Activated CD8-positive, alpha-beta memory T cell treated with anti-CD3 and anti-CD28 coated beads, Interleukin-2, amount 50 U/mL, for 24 hours (primary cell): ENCODE measurements around the gene WDFY4.

Experiments used
- DNase-seq: peaks from one replicate; pipeline ENCODE4 v3.0.0-alpha.2; 2020; ENCODE audit errors: extremely low read depth

WDFY4 gene

DNA sequence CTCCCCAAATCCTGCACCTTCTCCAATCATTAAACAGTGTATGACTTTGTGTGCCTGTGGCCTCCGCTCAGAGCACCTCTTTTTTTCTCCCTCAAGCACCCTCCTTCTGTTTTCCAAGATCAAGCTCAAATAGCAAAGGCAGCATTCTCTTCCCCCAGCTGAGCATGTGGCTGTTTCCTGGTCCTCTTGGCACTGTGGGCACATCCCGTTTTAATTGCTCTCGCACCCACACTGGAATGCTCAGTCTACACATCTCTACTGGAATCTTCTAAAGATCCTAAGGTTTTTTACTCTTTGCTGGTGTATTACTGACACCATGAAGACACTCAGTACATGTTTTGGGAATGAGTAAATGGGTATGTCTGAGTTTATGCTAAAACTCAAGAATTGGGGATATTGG lies 107.4 kb downstream of the WDFY4 start:
- DNase-seq, result no peak

DNA sequence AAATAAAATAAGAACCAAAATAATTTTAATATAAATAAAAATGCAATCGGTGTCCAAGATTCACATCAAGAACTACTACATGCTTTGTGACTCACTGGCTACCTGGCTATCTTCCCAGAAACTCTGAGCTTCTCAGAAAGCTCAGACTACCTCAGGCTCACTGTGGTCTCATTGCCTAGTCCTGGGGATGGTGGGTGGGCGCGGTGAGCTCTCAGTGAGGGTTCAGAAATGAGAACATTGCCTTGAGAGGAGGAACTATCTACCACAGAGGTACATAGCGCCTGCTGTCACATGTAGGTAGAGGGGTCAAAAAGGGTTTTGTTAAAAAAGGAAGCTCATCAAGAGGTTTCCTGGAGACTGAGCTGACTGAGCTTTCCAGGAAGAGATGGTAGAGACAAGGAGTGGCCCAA lies 108.0 kb downstream of the WDFY4 start:
- no peak for DNase-seq

DNA sequence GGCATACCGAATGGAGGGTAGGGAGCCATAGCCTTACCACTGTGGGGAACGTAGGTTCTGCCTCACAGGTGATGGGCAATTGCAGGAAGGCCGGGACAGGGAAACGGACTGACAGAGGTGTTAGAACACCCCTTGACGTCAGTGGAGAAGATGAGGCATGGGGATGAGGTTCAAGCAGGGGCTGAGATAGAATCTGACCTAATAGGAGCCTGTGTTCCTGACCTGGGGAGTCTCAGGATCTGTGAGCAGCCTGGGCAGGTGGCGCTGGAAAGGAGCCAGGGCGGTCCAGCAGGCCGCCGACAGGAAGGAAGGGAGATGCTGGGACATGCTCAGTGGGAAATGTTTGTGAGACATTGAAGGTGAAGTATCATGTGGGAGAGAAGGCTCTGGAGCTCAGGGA lies 109.4 kb downstream of the WDFY4 start:
- no peak for DNase-seq

DNA sequence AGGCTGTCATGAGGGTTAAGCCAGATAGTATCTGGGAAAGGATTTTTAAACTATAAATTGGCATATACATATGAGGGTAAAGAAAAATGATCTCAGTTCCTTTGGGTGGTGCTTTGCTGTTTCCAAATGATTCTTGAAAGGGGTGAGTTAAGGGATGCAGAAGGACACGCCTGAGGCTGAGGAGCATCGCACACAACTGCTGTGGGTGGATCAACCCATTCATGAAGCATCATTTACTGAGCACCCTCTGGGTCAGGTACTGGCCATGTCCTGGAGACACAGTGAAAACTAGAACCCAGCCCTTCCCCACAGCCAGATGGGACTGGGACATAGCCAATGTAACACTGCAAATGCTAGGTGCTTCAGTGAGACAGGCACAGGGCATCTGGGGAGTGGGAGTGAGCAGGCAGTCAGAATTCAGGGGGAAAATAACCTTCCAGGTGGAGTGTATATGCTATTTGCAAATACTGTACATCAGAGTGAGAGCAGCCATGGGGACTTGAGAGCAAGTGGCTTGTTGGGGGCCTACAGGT lies 112.1 kb downstream of the WDFY4 start:
- no peak for DNase-seq

DNA sequence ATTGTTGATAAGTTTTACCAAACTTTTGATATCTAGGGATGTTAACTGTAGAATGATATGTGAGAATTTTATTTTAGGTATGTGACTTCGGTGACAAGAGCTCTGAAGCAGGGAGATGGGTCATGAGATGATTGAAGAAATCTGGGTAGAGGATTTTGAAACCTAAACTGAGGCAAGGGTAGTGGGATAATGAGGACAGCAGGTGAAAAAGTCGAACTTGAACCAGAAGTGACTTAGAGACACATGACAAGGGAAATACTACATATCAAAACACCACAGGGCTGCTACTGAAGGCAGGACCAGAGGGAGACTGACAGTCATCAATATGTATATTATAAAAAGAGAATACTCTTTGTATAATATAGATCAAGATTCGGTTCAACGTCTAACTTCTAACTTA lies 113.2 kb downstream of the WDFY4 start:
- DNase-seq, result no peak

DNA sequence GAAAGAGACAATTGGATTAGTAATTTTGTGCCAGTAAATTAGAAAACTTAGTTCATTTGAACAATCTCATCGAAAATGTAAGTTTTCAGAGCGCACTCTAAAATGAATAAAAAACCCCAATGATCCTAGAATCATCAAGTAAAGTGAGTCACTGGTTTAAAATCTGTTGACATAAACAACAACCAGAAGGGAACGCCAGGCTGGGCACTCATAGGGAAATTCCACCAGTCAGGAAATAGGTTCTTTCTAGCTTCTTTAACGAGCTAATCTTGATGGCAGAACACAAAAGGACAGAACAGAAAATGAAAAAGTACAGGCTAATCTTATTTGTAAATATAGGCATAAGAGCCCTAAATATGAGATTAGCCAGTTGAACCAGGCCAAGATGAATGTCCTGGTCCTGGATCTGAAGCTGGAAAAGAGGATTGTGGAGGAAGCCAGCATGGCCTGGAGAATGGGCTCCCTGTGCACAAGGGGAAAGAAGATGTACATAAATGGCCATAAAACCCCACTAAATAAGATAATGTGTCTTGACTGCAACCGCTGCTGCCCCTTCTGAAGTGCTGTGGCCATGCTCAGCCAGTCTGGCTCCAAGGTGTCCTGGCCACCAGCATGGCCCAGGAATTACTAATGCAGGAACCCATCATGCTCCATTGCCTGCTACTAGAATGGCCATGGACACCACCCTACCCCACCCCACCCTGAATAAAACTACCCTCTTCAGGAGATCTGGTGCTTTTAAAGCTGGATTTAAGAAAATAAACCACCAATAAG lies 114.0 kb downstream of the WDFY4 start:
- no peak for DNase-seq

DNA sequence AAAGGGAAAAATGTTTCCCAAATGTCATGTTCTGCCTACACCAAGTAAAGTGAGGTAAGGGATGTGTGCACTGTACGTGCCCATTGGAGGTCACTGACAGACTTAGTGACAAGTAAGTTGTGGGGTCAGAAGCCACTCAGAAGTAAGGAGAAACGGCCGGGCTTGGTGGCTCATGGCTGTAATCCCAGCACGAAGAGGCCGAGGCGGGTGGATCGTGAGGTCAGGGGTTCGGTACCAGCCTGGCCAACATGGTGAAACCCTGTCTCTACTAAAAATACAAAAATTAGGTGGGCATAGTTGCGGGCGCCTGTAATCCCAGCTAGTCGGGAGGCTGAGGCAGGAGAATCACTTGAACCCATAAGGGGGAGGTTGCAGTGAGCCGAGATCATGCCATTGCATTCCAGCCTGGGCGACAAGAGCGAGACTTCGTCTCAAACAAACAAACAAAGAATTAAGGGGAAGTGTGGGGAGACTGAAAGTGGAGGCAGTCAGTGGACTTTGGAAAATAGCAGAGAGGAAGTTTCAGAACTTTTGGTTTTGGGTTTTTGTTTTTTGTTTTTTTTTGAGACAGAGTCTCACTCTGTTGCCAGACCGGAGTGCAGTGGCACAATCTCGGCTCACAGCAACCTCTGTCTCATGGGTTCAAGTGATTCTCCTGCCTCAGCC lies 114.8 kb downstream of the WDFY4 start:
- DNase-seq, result no peak

DNA sequence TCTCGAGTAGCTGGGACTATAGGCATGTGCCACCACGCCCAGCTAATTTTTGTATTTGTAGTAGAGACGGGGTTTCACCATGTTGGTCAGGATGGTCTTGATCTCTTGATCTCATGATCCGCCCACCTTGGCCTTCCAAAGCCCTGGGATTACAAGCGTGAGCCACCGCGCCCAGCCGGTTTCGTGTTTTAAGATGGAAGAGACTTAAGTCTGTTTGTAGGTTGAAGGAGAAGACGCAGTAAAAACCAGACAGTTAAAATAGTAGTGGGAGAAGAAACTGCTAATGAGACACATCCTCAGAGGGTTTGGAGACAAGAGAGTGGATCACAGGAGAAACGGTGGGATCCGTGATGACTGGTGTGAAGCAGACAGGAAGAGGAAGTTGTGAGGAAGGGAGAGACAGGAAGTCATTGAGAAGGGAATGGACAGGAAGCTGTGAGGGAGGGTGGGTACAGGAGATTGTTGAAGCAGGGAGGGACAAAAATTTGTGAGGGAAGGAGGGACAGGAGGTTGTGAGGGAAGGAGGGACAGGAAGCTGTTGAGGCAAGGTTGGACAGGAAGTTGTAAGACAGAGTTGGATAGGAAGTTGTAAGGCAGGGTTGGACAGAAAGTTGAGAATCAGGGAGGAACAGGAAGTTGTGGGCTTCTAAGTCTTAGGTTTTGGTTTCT lies 115.5 kb downstream of the WDFY4 start:
- DNase-seq, result no peak

DNA sequence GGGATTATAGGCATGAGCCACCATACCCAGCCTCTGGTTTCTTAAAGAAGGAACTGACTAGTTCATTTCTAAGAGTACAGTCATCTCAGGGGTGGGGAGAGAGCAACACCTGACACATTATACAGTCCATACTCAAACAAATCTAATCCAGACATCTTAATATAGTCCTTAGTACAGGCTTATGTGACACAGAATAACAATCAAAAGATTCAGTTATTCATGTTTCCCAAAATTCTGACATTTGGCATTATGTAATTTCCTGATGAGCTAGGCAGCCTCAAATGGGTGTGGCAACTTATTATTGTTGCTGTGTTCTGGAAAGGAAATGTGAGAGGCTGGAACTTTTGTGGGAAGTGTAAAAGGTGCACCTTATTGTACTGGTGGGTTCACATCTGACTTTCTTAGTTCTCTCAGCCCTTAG lies 116.3 kb downstream of the WDFY4 start:
- DNase-seq, result no peak

DNA sequence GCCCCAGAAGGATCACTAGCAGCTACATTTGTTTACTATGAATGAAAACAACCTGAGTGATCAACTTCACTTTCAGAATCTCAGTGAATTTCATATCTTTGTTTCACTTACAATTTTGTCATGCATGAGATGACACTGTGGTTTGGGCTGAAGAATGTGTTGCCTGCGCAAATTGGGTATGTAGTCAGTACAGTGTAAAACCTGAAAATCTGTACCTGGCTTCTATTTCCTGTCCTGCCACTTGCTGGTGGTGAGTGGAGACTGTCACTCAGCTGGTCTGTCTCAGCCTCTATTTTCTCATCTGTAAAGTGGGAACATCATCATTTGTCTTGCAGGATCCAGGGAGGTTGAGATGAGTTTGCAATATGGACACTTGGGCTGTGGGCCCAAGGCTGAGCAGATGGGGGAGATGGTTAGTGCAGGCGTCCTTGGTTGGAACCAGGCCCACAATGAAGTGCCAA lies 118.0 kb downstream of the WDFY4 start:
- DNase-seq, result no peak

DNA sequence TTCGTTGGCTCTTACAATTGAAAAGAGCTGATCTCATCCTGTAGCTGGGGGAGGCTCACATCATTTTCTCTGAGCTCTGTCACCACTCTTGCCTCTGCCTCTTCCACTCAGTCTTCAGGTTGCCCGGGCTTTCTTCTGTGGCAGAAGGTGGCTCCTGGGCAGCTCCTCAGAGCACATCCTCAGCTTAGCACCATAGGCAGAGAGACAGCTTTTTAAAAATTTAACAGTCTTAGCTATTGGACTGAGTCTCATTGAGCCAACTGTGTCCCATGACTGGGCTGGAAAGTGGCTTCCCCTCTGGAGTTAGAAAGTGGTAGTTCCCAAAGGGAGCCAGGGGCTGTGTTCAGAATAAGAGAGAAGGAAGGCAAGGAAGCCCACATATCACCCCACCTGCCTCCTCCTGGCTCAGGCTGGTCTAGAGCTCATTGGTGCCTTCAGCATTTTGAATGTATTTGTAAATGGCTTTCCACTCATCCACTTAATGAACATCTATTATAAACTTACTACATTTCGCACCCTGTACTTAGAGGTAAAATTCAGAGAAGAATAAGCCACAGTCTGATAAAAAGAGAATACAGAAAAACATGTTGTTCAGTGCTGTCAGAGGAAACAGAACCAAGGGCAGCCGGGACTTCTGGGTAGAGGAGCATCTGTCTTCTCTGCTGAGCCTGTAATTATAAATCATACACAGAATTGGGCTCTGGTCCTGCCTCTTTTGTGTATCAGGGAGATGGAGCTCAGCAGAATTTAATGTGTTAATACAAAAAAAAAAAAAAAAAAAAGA lies 119.3 kb downstream of the WDFY4 start:
- no peak for DNase-seq

DNA sequence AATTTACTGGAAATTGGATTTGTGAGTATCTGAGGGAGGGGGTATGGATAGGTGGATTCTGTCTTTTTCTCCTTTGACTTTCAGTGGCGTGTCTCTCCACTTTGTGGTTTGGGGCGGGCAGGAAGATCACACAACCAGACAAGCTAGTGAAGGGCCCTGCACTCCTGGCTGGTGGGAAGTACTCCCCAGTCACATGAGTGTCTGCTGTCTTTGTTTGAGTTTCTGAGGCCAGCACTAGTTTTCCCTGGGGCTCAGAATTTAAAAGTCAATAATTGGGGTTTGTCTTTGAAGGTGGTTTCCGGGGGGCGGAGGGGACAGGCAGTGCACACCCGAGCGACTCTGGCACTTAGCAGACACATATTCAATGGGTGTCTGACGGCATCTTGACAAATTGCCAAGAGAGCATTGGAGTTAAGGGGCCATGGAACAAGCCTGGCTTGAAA lies 120.1 kb downstream of the WDFY4 start:
- DNase-seq, result no peak

DNA sequence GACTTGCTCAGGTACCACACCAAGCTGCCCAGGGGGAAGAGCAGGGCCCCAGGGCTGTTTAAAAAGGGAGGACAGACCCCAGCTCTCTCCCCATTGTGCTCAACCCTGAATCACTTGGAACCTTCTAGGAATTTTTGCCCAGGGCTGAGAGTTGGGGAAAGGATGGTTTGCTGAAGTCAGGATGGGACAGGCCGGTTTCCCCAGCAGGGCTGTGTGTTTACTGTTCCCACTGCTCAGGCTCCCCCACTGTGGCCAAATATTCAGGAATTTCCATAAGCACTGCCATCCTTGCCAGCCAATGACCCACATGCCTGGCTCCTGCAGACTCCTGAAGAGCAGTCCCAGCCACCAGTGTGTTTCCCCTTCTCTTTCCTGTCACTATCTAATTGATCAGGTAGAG lies 120.7 kb downstream of the WDFY4 start:
- no peak for DNase-seq

DNA sequence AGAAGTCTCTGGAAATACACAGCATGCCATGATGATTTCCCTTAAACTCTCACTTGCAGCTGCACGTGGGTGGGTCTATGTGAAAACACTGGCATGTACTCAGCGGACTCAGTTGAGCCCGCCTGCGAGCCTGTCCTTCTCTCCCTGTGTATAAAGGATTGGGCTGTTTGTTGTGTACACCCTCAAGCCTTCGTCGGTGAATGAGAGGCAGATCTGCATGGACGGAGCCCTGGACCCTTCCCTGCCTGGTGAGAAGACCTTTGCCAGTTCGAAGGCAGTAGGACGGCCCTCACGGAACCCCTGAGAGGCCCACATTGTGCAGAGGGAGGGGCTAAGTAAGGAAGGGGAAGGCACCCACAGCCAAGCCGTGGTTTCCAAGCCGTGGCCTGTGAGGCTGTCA lies 121.2 kb downstream of the WDFY4 start:
- DNase-seq, result no peak

DNA sequence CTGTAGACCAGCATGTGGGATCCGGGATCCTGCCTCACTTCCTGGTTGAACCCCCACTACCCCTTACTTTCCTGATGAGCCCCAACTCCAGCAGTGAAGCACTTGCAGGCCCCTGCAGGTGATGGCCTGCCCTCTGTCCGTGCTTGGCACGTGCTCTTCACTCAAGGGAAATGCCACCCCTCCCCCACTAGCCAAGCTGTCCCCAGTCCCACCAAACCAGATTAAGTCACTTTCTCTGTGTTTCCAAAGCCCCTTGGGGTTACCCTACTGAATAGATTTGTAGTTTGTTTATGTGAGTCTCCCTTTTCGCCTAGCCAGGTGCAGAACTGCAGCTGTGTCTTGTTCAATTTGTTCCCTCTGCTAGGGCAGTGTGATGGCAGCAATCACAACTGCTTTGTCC lies 121.7 kb downstream of the WDFY4 start:
- no peak for DNase-seq

DNA sequence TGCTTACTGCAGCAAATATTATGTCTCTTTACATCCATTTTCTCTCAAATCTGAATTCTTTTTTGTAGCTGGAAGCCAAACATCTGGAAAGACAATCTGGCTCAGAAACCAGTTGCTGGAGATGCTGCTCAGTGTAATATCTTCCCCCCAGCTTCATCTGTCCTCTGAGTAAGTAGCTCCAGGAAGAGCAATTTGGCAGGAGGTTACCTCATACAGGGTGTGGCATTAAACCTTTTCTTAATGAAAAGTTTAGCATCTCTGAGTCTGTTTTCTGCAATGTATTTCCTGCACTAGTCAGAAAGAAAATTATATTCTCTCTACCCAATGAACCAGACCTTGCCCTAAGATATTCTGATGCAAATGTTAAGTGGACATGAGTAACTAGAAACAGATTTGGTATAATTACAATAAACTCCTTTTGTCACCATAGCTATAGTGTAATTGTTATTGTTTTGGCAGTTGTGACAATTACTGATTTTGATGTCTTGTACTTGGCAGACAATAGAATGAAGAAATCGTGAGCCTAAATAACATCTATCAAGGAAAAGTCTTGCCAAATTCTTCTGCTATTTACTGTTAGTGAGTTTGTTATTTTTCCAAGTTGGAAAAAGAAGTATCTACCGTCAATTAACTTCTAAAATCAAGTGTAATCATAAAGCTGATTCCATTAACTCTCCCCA lies 123.3 kb downstream of the WDFY4 start:
- no peak for DNase-seq

DNA sequence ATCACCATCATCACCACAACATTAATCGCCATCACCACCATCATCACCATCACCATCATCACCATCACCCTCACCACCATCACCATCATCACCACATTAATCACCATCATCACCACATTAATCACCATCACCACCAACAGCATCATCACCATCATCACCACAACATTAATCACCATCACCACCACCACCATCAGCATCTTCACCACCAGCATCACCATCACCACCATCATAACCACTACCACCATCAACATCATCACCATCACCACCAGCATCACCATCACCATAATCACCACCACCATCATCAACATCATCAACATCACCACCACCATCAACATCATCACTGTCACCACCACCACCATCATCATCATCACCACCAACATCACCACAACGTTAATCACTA lies 124.6 kb downstream of the WDFY4 start:
- no peak for DNase-seq

DNA sequence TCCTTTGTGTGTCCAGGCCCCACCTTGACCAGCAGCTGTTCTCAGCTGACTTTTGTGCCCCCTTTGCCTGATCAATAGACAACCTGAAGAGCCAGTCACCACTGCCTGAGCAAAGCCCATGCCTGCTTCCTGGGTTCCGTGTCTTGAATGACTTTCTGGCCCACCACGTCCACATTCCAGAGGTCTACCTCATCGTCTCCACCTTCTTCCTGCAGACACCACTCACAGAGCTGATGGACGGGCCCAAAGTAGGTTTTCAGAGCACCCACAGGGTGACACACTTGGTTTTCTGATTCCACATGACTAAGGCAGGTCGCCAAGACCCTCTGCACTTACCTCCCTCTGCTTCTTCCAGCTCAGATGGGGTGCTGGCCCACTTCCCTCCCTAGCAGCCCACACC lies 126.8 kb downstream of the WDFY4 start:
- DNase-seq, result no peak

DNA sequence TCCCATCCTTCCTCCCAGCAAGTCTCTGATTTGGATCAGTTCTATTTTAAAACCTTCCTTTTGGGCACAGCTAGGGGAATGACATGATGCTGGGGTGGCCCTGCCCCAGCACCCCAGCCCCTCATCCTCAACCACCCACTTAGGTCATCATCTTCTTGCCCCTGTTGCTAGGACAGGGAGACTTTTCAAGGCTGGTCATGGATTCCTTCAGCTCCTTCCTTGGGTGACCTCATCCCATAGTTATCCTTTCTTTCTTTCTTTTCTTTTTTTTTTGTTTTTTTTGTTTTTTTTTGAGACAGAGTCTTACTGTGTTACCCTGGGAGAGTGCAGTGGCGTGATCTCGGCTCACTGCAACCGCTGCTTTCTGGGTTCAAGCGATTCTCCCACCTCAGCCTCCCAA lies 127.2 kb downstream of the WDFY4 start:
- no peak for DNase-seq

DNA sequence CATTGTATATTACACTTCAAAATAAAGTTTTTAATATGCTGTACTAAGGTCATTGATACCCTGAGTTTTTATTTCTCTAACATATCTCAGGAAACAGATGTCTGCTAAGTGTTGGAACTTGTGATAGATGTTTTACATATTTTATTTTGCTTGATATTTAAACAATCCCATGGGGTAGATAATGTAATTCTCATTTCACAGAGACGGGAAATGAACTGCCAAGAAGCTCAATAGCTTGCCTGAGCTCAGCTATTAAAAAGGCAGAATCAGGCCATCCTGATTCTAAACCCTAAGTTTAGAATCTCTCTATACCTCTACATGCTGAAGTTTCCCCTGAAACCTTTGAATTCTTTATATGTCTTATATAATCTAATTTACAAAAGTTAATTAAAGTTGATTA lies 128.6 kb downstream of the WDFY4 start:
- DNase-seq, result no peak

DNA sequence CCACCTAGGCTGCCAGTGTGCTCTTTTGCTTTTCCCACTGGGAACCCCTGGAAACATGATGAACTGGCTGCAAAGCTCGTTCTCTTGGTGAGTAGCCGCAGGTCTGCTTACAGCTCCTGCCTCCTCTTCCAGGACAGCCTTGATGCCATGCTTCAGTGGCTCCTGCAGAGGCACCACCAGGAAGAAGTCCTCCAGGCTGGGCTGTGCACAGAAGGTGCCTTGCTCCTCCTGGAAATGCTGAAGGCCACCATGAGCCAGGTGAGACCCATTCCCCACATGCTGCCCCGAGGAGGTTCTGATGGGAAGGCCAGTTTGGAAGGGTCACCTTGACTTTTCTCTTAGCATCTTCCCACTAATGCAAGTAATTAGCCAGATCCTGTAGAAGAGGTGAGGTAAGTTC lies 129.2 kb downstream of the WDFY4 start:
- DNase-seq, result no peak
